HG02678 (cell line): ENCODE results near the gene GRIK5.

Source experiments
- ATAC-seq: cut with Tn5 transposase; IDR thresholded peaks from one replicate; pipeline ENCODE4 v1.9.1; 2021; ENCODE audit warnings: mild to moderate bottlenecking, moderate library complexity; ENCODE audit not compliant: unreplicated experiment

GRIK5 gene

GRCh38 chr19:42078538-42079275, 8.7 kb upstream of the GRIK5 start:
- ATAC-seq = no peak

GRCh38 chr19:42078058-42078457, 8.1 kb upstream of the GRIK5 start:
- ATAC-seq = no peak

GRCh38 chr19:42076380-42076944, 6.5 kb upstream of the GRIK5 start:
- no peak for ATAC-seq

GRCh38 chr19:42075616-42076379, 5.8 kb upstream of the GRIK5 start, which contains the start of gene ZNF574:
Gene ZNF574, plus strand, starts transcription at chr19:42076166. Its CDS starts 2,441 bp downstream, at chr19:42078607.
- ATAC-seq = peak; percentile 89

- ATAC-seq = no peak
These were observed 5.3 kb upstream of the GRIK5 start for GRCh38 chr19:42075364-42075615.

GRCh38 chr19:42074513-42075363, 4.7 kb upstream of the GRIK5 start:
- ATAC-seq = no peak

GRCh38 chr19:42071247-42071646, 1.2 kb upstream of the GRIK5 start:
- no peak for ATAC-seq

GRCh38 chr19:42068756-42069571, 1.0 kb downstream of the GRIK5 start:
- no peak for ATAC-seq

- no peak for ATAC-seq
These were observed 1.6 kb downstream of the GRIK5 start for GRCh38 chr19:42068361-42068755.

GRCh38 chr19:42067315-42067888, 2.6 kb downstream of the GRIK5 start:
- ATAC-seq = no peak

- ATAC-seq = no peak
These were observed 3.8 kb downstream of the GRIK5 start for GRCh38 chr19:42066075-42066754.

GRCh38 chr19:42065511-42065910, 4.5 kb downstream of the GRIK5 start:
- no peak for ATAC-seq

- no peak for ATAC-seq
These were observed 5.0 kb downstream of the GRIK5 start for GRCh38 chr19:42065051-42065450.

- no peak for ATAC-seq
These were observed 5.6 kb downstream of the GRIK5 start for GRCh38 chr19:42064432-42064831.

GRCh38 chr19:42062381-42062780, 7.6 kb downstream of the GRIK5 start:
- ATAC-seq = no peak

- no peak for ATAC-seq
These were observed 9.9 kb downstream of the GRIK5 start for GRCh38 chr19:42060117-42060516.

GRCh38 chr19:42059196-42059595, 10.8 kb downstream of the GRIK5 start:
- ATAC-seq = no peak

GRCh38 chr19:42057846-42058245, 12.2 kb downstream of the GRIK5 start:
- no peak for ATAC-seq

GRCh38 chr19:42054205-42054604, 15.8 kb downstream of the GRIK5 start:
- ATAC-seq = no peak
